GM19035 (cell line): ENCODE results near the gene SPATA18.
"Not testable (repeated sequence)": the region's sequence is repeated elsewhere in the genome, so short reads cannot be mapped to it uniquely, and the experiment has no call there.

Source experiments
- ATAC-seq: cut with Tn5 transposase; IDR thresholded peaks from one replicate; pipeline ENCODE4 v1.9.1; 2021; ENCODE audit not compliant: unreplicated experiment

Gene SPATA18

DNA sequence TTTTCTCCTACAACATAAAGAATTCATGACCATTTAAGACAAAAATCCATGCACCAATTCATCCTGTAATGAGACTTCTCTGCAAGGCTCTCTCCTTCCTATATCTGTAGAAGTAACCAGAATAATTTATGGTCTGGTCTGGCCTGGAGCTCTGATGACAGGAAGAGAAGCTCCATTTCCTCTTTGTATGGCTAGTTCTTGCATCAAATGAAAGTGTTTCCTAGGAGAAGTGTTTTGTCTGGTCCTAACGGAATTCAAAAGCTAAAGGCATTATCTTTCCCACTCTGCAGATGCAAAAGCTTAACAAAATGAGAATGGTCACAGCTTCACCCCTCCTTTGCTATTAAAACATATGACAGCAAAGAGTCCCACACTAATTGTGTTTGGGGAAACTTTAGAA is 55.1 kb downstream of the SPATA18 start:
- ATAC-seq: no peak

DNA sequence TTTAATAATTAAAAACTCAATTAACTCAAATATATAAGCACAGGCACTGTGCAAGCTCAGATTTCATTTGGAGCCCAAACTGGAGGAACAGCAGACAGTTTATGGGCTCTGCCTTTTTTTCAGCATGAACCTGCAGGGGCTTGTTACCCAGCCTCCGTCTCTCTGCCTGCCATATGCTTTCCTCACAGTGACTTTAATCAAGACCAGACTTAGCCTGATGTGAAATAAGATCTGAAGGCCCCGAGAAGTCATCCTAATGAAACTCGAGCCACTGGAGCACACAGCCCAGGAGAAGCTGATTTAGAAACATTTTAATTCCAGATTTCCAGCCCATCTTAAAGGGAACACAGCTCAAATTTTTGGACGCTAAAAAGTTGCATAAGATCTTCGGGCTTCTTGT is 55.6 kb downstream of the SPATA18 start:
- no peak for ATAC-seq

DNA sequence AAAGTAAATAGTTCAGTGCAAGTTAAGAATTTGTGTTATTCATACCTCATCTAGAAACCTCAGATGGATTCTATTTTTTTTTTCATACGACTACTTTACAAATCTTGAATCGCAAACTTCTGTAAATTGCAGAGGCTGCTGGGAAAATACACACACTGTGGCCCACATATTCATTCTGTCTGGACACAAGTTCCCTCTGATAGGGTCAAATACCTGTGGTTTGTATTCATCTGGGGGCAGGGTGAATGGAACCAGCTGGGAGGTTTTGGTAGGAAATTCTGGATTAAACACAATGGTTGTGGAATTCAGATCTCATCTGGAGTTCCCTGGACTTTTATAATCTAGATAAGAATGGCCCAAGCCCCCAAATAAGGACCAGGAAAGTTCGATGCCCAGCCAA is 56.2 kb downstream of the SPATA18 start:
- no peak for ATAC-seq

DNA sequence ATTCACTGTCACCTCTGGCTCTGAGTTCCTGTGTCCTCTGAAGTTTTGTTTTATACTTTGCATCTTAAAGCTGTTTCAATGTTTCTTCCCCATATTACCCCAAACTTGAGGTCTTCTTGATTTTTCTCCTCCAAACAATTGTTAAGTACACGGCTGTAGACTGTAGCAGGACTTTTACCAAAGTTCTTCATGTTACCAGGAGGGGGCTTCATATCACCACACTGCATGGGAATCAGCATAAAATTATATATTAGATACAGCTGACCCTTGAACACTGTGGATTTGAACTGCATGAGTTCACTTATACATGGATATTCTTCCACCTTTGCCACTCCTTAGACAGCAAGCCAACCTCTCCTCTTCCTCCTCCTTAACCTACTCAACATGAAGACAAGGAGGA is 56.6 kb downstream of the SPATA18 start:
- no peak for ATAC-seq

DNA sequence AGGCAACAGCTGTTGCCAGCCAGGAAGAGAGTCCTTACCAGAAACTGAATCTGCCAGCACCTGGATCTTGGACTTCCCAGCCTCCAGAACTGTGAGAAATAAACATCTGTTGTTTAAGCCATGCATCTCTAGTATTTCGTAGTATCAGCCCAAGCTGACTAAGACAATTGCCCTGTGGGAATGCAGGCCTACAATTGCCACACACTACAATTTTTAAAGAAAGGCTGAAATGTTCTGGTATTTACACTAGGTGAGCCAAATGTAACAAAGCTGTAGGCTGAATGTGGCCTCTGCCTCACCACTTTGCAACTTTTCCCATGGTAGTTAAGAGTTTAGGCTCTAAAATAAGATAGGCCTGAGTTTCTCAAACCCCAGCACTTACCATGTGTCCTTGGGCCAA is 59.1 kb downstream of the SPATA18 start:
- no peak for ATAC-seq

DNA sequence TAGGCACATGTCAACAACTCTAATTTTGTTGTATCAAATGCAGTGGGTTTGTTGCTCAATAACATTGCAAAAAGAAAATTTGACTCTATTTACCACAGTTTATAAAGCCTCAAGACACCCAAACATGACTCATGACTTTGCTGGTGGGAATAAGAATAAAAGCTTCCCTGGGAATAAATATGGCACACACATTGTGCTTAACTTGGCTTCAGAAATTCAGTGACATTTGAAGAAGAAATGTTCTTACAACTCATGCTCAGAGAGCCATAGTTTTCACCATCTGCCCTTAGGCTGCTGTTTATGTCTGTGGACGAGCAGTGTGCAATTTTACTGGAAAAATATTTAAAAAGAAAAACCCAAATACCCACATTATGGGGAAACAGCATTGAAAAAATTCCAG is 60.9 kb downstream of the SPATA18 start:
- ATAC-seq: no peak

DNA sequence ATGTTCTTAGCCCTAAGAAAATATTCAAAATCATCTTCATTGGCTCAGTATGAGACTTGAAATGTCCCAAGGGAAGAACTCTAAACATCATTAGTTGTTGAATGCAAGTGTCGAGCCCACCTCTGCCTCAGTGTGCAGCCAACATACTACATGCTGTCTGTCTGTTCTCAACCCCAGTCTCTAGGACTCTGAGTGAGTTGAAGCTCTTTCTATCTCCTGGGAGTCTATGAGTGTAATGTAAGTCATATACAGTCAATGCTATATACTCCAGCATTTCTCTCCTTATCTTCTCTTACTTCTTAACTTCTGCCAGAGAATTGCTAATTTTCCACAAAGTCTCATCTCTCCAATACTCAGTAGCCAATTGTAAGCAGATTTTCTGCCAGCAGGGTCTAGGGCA is 61.3 kb downstream of the SPATA18 start:
- no peak for ATAC-seq

DNA sequence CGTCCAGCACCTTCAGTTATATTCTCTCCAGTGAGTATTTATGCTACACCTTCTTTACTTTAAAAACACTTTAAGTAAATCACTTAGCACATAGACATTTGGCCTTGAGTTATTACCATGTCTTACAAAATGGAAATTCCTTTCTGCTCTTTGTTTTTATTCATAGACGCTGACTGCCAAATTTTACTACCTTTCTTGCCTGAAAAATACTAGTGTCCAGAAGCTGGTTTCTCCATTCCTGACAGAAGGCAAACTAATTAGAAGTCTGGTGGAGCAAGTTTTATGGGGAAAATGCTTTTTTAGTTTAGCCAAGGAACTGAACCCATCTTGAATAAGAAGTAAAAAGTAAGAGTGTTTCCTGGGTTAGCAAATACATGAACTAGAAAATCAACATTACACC is 65.5 kb downstream of the SPATA18 start:
- ATAC-seq: no peak

DNA sequence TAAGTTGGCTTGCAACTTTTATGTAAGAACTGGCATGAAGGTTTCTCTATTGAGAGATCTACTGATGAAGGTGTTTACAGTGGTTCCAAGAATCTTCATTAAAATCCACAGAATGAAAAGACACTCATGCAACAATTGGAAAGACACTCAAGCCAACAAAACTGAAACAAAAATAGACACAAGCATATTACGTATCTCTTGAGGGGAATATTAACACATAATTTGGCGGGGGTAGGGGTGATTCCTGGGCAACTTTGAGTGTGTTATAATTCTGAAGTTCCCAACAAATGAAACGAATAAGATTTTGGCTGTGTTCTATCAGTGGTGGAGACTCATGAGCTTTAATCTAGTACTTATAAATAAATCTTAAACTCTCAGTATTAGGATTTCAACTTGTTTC is 75.1 kb downstream of the SPATA18 start:
- ATAC-seq: no peak

DNA sequence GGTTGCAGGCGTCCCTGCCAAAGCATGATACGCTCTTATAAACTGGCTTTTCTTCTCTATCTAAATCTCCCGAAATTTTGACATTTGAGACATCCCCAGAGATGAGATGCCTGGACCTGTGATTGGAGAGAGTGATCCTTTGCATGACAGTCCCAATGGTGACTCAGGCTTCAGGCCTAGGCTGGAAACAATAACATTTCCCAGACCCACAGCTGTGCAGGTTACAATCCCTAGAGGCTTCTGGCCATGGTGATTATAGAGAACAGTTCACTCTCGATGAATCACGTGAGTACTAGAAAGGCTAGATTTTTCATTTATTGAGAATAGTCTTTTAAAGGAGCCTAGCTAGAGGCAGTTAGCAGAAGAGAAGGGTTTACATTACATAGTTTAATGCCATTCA is 75.9 kb downstream of the SPATA18 start:
- no peak for ATAC-seq

DNA sequence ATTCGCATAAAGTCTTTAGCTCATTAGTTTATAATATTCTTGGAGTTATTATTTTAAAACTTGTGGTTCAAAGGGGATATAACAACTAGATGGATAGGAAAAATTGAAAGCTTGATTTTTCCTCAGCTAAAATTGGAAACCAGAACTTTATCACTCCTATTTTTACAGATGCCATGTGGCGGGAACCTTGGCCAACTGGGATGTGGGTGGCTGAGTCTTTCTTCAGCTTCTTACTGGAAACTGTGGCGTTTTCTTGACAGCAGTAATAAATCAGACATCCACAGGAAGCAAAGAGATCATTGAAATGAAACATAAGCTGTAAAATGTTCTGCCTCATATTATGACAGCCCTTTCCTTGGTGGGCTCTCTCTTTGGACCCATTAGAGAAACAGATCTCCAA is 84.1 kb downstream of the SPATA18 start:
- ATAC-seq: no peak

DNA sequence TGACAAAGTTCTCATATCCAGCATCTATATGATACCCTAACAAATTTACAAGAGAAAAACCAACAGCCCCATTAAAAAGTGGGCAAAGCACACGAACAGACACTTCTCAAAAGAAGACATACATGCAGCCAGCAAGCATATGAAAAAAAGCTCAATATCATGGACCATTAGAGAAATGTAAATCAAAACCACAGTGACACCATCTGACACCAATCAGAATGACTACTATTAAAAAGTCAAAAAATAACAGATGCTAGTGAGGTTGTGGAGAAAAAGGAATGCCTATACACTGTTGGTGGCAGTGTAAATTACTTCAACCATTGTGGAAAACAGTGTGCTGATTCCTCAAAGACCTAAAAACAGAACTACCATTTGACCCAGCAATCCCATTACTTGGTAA is 86.0 kb downstream of the SPATA18 start:
- not testable (repeated sequence) for ATAC-seq

DNA sequence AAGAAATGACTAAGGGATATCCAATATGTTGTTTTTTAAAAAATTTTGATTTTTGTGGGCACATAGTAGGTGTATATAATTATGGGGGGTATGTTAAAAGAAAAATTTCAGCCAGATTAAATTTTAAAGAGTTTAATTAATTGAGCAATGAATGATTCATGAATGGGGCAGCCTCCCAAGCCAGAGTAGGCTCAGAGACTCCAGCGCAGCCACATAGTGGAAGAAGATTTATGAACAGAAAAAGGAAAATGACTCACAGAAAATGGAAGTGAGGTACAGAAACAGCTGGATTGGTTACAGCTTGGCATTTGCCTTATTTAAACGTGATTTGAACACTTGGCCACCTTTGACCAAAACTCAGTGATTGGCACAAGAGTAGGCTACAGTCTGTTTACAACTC is 91.7 kb downstream of the SPATA18 start:
- no peak for ATAC-seq

DNA sequence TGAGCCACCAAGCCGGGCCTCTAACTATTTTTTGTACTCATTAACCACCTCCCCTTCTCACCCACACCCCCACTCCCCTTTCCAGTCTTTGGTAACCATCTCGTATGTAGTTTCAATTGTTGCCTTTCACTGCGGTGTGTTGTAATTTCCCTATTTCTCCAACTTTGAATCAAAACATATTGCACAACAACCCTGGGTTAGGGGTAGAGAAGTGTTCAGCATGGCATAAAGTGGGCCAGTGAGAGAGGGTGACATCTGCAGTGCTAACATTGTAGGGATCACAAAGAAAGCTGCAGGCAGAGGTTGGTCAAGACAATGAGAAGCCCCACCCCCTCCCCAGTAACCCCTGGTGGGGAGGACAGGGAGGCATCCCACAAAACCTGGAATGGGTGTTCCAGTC is 92.7 kb downstream of the SPATA18 start:
- no peak for ATAC-seq

DNA sequence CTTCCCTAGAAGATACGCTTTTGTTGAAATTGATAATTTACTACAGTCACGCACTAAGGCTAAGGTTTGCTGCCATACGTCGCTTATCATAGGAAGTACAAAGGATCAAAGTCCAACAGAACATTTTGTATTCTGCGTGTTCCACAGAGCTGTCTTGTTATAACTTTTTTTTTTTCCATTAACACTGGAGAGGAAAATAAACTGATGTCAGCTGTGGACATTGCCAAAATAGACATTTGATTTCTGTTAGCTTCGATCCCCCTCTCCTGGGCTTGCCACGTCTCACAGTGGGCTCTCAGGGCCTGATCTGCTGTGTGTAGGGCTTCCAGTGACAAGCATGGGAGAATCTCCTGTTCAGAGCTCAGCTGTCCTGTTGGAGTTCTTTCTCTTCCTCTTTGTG is 93.3 kb downstream of the SPATA18 start:
- ATAC-seq: no peak
